ENCODE data around the gene BAHCC1.

DNA sequence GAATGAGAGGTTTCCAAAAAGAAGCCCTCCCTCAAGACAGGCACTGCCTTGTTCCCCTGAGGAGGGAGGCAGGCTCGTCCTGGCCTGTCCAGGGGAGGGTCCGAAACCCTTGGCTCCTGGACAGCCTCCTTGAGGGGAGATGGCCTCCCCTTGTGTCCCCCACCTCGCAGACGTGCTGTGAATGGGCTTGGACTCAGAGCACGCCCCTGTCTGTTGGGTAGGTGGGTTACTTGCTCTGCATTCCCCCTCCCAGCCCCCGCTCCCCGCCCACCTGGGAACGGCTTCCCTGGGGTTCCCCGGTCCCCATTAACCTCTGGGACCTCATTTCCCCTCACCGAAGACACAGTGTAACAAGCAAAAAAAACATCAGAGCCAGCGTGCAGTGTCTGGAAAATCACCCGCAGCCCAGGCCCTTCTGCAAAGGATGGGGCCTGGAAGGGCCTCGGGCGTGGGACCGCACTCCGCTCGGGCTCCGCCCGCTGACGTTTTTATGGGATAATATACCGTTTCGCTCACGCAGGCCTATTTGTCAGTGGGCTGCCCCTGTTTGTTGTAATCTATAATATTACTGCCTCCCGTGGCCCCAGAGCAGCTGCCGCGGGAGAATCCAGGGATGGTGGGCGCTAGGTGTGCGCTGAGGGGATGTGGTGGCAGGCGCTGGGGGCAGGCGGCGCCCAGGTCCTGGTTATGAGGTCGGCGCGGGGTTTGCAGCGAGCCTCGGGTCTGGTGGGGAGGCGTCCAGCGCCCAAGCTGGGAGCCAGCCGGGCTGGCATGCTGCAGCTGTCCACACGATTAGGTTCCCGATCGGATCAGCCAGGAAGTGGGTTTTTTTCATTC lies 11.1 kb downstream of the BAHCC1 start:
- TF ChIP-seq, protein P1, sequence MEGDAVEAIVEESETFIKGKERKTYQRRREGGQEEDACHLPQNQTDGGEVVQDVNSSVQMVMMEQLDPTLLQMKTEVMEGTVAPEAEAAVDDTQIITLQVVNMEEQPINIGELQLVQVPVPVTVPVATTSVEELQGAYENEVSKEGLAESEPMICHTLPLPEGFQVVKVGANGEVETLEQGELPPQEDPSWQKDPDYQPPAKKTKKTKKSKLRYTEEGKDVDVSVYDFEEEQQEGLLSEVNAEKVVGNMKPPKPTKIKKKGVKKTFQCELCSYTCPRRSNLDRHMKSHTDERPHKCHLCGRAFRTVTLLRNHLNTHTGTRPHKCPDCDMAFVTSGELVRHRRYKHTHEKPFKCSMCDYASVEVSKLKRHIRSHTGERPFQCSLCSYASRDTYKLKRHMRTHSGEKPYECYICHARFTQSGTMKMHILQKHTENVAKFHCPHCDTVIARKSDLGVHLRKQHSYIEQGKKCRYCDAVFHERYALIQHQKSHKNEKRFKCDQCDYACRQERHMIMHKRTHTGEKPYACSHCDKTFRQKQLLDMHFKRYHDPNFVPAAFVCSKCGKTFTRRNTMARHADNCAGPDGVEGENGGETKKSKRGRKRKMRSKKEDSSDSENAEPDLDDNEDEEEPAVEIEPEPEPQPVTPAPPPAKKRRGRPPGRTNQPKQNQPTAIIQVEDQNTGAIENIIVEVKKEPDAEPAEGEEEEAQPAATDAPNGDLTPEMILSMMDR (tag by site-specific recombination; IDR thresholded peaks at IDR 0.05), result no peak
- no peak for TF ChIP-seq ZNF544 (tag by site-specific recombination; IDR thresholded peaks at IDR 0.05)
- TF ChIP-seq OVOL3 (tag by site-specific recombination; IDR thresholded peaks at IDR 0.05), result no peak
- TF ChIP-seq PATZ1 (tag by site-specific recombination; IDR thresholded peaks at IDR 0.05), result peak; percentile 75
- TF ChIP-seq YY2 (tag by site-specific recombination; IDR thresholded peaks at IDR 0.05), result no peak
- no peak for TF ChIP-seq ZNF529 (tag by site-specific recombination; IDR thresholded peaks at IDR 0.05; ENCODE audit: insufficient replicate concordance)
- no peak for TF ChIP-seq ZNF391 (tag by site-specific recombination; IDR thresholded peaks at IDR 0.05; ENCODE audit: borderline replicate concordance, low read depth)
- TF ChIP-seq HOXA7 (CRISPR knock-in tag; IDR thresholded peaks at IDR 0.05; ENCODE audit: borderline replicate concordance), result no peak
- no peak for TF ChIP-seq ZNF776 (tag by site-specific recombination; IDR thresholded peaks at IDR 0.05; ENCODE audit: borderline replicate concordance)
- TF ChIP-seq PRDM1 (tag by site-specific recombination; IDR thresholded peaks at IDR 0.05), result no peak
- no peak for TF ChIP-seq ZNF23 (tag by site-specific recombination; IDR thresholded peaks at IDR 0.05; ENCODE audit: borderline replicate concordance)
- no peak for TF ChIP-seq TRIM28 (IDR thresholded peaks at IDR 0.05; ENCODE audit: borderline replicate concordance, low read length)
- no peak for TF ChIP-seq ZNF37A (tag by site-specific recombination; IDR thresholded peaks at IDR 0.05)

All from HEK293 (cell line).